Calu3 (cell line): Measurements from ENCODE around the gene KCNG2. TPM values are rescaled to one million over a fixed set of nuclear protein-coding genes. Genes with fewer than 3 reads are reported as not detected.

Source experiments
- BruUV-seq: library from RNA; stranded (reverse); fragments of 400-500 nt; replicated peaks from 2 replicates; lab custom pipeline; 2021; lab: Mats Ljungman, UMichigan
- CTCF ChIA-PET: fragments of 300-600 bp; sonication (Branson Sonifier 250); formaldehyde crosslinking; loops from one replicate; lab custom pipeline; 2022; ENCODE audit warnings: antibody characterized with exemption; lab: Charles Lee
- DNase-seq: peaks from one replicate; pipeline ENCODE4 v3.0.0; 2022
- H3K27ac Mint-ChIP-seq: one replicate; pipeline ENCODE4 v1.8.0; 2022; ENCODE audit warnings: mixed read lengths; ENCODE audit not compliant: unreplicated experiment
- H3K27me3 Mint-ChIP-seq: one replicate; pipeline ENCODE4 v1.8.0; 2022; ENCODE audit warnings: mixed read lengths; ENCODE audit not compliant: unreplicated experiment
- H3K36me3 Mint-ChIP-seq: one replicate; pipeline ENCODE4 v1.8.0; 2022; ENCODE audit warnings: mild to moderate bottlenecking, moderate library complexity, mixed read lengths; ENCODE audit not compliant: insufficient read depth, unreplicated experiment
- H3K4me1 Mint-ChIP-seq: one replicate; pipeline ENCODE4 v1.8.0; 2022; ENCODE audit warnings: mild to moderate bottlenecking, low read depth, mixed read lengths; ENCODE audit not compliant: unreplicated experiment
- H3K4me3 Mint-ChIP-seq: one replicate; pipeline ENCODE4 v1.8.0; 2022; ENCODE audit warnings: mild to moderate bottlenecking, low read depth, moderate library complexity, mixed read lengths; ENCODE audit not compliant: unreplicated experiment
- H3K9me3 Mint-ChIP-seq: one replicate; pipeline ENCODE4 v1.8.0; 2022; ENCODE audit warnings: low read depth, mixed read lengths; ENCODE audit not compliant: unreplicated experiment
- intact Hi-C: fragments of 100-400 bp; cut with micrococcal nuclease; formaldehyde crosslinking; loops from one replicate; pipeline ENCODE4 v1.10.0; 2022; ENCODE audit not compliant: unreplicated experiment
- total RNA-seq: library from RNA; stranded (reverse); gene quantifications from 2 replicates; pipeline ENCODE4 v1.2.3, GENCODE V29; 2022
- TF ChIP-seq, protein P1 (sequence below): fragments of 200-600 bp; IDR thresholded peaks from one replicate; pipeline ENCODE4 v1.8.0; 2022; ENCODE audit warnings: antibody characterized with exemption; ENCODE audit not compliant: unreplicated experiment

KCNG2 gene
- total RNA-seq, 1 experiment from 2014 or later: not detected

- H3K9me3 Mint-ChIP-seq: peaks cover 8% of the 10 kb centered on the region
- H3K27ac Mint-ChIP-seq: no peak overlapping the region
- no peak overlapping the region for H3K4me3 Mint-ChIP-seq
- no TSS peak for BruUV-seq
- intact Hi-C loops: no loop called here
- DNase-seq: no peak
- TF ChIP-seq, protein P1, sequence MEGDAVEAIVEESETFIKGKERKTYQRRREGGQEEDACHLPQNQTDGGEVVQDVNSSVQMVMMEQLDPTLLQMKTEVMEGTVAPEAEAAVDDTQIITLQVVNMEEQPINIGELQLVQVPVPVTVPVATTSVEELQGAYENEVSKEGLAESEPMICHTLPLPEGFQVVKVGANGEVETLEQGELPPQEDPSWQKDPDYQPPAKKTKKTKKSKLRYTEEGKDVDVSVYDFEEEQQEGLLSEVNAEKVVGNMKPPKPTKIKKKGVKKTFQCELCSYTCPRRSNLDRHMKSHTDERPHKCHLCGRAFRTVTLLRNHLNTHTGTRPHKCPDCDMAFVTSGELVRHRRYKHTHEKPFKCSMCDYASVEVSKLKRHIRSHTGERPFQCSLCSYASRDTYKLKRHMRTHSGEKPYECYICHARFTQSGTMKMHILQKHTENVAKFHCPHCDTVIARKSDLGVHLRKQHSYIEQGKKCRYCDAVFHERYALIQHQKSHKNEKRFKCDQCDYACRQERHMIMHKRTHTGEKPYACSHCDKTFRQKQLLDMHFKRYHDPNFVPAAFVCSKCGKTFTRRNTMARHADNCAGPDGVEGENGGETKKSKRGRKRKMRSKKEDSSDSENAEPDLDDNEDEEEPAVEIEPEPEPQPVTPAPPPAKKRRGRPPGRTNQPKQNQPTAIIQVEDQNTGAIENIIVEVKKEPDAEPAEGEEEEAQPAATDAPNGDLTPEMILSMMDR: no peak
- no peaks in the 10 kb centered on the region for H3K27me3 Mint-ChIP-seq
- H3K36me3 Mint-ChIP-seq: peaks cover 11% of the 10 kb centered on the region
- no peaks in the 10 kb centered on the region for H3K4me1 Mint-ChIP-seq
- CTCF ChIA-PET: no interaction called here
These were observed 138.9 kb downstream of the KCNG2 start for GRCh38 chr18:79936641-79937040.

DNA sequence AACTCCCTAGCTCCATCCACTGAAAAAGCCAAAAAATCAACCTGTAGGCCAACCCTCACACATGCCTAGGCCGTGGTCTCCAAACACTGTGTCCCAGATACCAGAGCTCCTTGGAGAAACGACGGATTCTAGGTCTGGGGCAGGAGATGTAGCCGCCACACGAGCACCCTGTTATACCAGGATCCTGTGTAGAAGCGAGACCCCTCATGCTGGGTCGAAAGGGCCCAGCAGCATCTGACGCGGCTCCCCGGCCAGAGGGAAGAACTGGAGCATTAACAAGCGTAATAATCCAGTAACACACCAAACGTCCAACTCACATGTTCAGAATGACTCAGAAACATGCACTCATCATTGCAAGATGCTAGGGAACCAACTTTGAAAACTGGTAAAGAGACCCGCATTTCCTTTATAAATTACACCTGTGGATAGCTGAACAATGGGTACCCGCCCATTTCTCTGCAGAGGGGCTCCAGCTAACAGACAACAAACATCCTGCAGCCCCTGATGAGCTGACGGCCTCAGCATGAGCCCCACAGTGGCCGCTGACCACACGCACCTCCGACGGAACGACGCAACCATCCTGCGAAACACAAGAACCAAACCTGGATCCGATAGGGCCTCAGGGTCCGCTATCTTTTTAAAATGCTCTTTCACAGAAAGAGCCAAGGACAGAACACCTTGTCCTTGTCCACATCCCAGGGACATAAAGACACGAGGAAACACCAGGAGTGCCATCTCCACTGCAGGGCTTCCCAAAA, 139.5 kb downstream of the KCNG2 start:
- BruUV-seq: no TSS peak
- no peaks in the 10 kb centered on the region for H3K4me1 Mint-ChIP-seq
- intact Hi-C loops: no loop called here
- H3K27ac Mint-ChIP-seq: no peak overlapping the region
- TF ChIP-seq, protein P1: no peak
- no peak for DNase-seq
- CTCF ChIA-PET: no interaction called here
- H3K27me3 Mint-ChIP-seq: no peaks in the 10 kb centered on the region
- peaks cover 11% of the 10 kb centered on the region for H3K36me3 Mint-ChIP-seq
- H3K4me3 Mint-ChIP-seq: no peak overlapping the region
- H3K9me3 Mint-ChIP-seq: peaks cover 5% of the 10 kb centered on the region

DNA sequence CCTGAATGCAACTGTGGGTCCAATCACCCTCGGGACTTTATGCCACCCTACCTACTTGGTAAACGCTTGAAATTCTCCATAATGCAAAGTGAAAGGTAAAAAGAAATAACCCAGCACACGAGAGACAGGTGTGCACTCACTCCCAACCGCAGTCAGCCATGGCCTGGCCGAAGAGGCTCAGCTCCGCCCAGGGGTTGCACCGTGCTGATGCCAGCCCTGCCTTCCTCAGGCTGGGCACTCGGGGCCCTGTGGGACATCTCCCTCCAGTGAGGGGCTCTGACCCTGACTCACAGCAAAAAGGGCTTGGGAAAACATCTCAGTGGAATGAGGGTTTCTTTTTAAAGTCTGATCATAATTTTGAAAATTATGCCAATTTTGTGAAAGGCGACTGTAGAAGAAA, 140.5 kb downstream of the KCNG2 start:
- CTCF ChIA-PET: no interaction called here
- H3K9me3 Mint-ChIP-seq: peaks cover 4% of the 10 kb centered on the region
- no peaks in the 10 kb centered on the region for H3K27me3 Mint-ChIP-seq
- no peaks in the 10 kb centered on the region for H3K4me1 Mint-ChIP-seq
- no peak overlapping the region for H3K27ac Mint-ChIP-seq
- no peak overlapping the region for H3K4me3 Mint-ChIP-seq
- BruUV-seq: no TSS peak
- peaks cover 11% of the 10 kb centered on the region for H3K36me3 Mint-ChIP-seq
- no peak for DNase-seq
- TF ChIP-seq, protein P1: no peak
- intact Hi-C loops: no loop called here

- Mint-ChIP-seq H3K4me1 (no peaks in the 10 kb centered on the region), H3K36me3 (peaks cover 11% of the 10 kb centered on the region), H3K27ac (no peak overlapping the region), H3K4me3 (no peak overlapping the region), H3K9me3 (no peaks in the 10 kb centered on the region), H3K27me3 (no peaks in the 10 kb centered on the region)
- TF ChIP-seq, protein P1: no peak
- BruUV-seq: no TSS peak
- CTCF ChIA-PET: no interaction called here
- no peak for DNase-seq
- intact Hi-C loops: no loop called here
These were observed 141.4 kb downstream of the KCNG2 start for GRCh38 chr18:79939096-79939495.
